AG09309 (cell line): ENCODE results near the gene USP49.

ENCODE experiments used
- DNase-seq: peaks from one replicate; pipeline ENCODE4 v3.0.0-alpha.2; 2010; ENCODE audit warnings: low read depth
- H3K4me3 ChIP-seq: 2 replicates; pipeline ENCODE4 v1.5.1; 2011; ENCODE audit warnings: mild to moderate bottlenecking, low read depth, low read length, moderate library complexity; ENCODE audit not compliant: control insufficient read depth
- TF ChIP-seq, protein P1 (sequence below): IDR thresholded peaks from 2 replicates; pipeline ENCODE4 v1.5.1; 2011; ENCODE audit warnings: mild to moderate bottlenecking, low read depth, low read length, inconsistent platforms; ENCODE audit not compliant: insufficient read depth, control insufficient read depth; ENCODE audit errors: missing control alignments

Gene USP49

DNA sequence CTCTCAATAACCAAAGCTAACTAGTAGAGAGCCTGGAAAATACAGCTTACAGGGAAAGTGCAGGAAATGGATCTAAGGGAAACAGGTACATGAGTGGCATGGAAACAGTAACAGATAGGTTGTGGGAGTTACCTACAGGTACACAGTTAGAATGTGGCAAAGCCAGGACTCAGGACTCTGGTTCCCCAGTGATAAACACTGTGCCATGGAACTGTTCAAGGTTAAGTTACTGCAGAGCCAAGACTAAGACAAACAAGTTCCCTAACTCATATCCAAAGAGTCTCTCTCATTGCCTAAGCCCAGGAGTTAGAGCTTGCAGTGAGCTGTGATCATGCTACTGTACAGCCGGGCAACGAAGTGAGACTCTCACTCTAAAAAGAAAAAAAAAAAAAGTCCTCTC is 19.2 kb upstream of the USP49 start:
- TF ChIP-seq, protein P1, sequence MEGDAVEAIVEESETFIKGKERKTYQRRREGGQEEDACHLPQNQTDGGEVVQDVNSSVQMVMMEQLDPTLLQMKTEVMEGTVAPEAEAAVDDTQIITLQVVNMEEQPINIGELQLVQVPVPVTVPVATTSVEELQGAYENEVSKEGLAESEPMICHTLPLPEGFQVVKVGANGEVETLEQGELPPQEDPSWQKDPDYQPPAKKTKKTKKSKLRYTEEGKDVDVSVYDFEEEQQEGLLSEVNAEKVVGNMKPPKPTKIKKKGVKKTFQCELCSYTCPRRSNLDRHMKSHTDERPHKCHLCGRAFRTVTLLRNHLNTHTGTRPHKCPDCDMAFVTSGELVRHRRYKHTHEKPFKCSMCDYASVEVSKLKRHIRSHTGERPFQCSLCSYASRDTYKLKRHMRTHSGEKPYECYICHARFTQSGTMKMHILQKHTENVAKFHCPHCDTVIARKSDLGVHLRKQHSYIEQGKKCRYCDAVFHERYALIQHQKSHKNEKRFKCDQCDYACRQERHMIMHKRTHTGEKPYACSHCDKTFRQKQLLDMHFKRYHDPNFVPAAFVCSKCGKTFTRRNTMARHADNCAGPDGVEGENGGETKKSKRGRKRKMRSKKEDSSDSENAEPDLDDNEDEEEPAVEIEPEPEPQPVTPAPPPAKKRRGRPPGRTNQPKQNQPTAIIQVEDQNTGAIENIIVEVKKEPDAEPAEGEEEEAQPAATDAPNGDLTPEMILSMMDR = no peak
- no peak overlapping the region for H3K4me3 ChIP-seq
- DNase-seq = no peak

DNA sequence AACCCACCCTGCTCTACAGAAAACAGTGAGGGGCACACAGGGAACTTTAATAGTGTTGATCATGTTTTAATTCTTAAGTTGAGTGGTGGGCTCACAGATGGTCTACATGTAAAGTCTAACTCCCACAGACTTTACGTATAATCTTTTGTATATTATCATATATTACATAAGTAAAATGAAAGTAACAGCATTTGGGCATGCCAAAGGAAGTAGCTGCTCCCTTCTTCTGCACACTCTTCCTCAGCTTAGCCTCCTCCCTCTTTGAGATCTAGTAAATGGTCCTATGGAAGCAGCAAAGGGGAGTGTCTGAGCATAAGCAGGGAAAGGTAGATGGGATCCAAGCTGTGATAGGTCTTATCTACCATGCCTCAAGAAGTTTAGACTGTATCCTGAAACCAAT is 14.6 kb upstream of the USP49 start:
- DNase-seq = no peak
- no peak overlapping the region for H3K4me3 ChIP-seq
- TF ChIP-seq, protein P1 = no peak

DNA sequence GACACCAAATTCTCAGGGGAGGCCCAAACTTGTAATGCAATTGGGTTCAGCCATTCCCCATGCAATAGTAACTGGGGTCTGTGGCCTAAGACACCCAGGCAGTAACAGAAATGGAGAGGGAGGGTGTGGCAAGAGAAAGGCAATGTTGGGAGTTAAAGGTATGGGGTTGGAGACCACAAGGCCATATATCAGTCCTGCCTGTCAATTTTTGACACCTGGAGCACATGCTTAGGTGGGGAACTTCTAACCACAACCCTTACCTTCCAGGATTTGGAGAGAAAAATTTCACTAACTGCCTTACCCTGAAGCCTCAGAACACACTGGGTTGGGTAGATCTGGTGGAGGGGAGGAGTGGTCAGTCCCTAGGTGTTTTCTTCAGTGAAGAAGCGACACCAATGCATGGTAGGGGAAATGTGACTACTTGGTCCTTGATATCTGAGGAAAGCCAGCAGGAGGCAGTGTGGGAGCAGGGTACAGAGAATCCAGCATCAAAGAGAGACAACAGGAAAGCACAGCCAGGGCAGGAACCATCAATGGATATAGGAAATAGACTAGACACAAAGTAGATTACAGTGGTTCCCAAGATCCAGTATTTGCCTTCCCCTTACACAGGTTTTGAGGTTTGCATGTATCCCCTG is 6.8 kb upstream of the USP49 start:
- no peak overlapping the region for H3K4me3 ChIP-seq
- DNase-seq = no peak
- TF ChIP-seq, protein P1 = peak; percentile 36

DNA sequence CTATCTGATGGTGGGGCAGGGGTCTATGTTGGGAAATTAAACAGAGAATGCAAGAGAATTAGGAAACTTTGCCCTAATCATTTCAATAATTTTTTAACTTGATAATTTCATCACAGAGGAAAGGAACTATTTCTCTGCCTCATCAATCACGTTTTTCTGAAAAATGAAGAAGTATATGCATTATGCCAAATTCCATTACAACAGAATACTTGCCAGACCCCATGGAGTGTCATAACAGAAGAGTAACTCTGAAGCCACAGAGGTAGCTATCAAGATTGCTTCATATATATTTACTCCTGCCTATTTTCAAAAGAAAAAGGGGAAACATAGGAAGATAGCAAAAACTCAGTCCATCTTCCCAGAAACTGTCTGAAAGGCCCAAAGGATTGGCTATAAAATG is 5.7 kb upstream of the USP49 start:
- TF ChIP-seq, protein P1 = no peak
- H3K4me3 ChIP-seq = no peak overlapping the region
- DNase-seq = no peak

DNA sequence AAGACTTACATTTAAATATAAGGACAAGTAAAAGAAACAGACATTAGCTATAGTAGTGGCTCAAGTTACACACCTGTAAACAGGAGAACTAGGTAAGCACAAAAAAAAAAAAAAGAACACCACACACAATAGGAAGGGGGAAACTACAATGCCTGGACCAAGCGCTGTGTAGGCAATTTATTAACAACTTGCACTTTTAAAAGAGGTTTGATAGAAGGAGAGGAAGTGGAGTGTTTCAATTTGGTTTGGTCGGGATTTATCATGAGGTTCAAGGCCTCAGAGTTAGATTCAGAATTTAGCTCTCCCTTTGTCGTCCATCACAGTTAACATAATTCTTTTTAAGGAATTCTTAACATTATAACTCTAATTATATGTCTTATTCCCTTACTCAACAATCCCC is 1.1 kb upstream of the USP49 start:
- TF ChIP-seq, protein P1 = no peak
- no peak for DNase-seq
- H3K4me3 ChIP-seq = no peak overlapping the region

DNA sequence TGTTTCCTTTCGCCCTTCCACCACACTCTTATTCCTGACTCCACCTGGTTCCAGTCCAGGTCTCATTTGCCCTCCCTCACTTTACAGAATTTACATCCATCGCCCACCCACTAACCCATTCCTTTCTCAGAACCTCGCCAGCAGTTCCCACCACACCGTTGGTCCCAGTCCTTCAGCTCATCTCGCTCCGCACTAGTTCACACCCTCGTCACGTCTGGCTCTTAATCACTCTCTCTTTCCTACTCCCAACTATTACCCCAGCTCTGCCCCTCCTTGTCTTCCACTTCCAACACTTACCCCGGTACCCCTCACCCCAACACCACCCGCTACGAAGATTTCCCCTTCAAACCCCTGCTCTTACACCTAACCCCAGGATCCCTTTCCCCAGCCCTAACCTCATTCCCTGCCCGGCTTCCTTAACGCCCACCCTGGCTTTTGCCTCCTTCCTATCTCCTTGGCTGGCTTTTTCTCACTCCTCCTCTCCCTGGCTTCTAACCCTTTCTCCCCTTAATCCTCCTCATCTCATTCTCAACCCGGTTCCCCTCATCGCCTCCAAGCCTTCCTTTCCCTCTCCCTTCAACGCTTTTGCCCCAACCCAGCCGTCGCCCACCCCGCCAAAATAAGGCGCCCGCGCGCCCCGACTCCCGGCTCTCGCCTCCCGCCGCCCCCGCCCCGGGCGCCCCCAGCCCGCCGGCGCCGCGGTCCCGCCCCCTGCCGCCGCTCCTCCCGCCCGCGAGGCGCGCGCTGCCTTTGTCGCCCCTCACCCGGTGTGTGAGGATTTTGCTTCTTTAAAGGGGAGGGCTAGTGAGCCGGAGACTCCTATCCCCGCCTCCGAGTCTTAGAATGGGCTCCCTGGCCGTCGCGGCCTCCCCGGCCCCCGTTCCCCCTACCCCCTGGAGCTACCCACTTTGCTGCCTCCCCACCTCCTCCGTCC is 542 bp downstream of the USP49 start:
- TF ChIP-seq, protein P1 = no peak
- peak overlapping the region; percentile 73 for H3K4me3 ChIP-seq
- DNase-seq = no peak
